ENCODE results near the gene GRIK5.

Gene GRIK5

GRCh38 chr19:42089191-42089750 is 19.3 kb upstream of the GRIK5 start:
- Histone ChIP-seq H3K27ac (no peak overlapping the region), H3K9me3 (ENCODE audit: severe bottlenecking) (no peaks in the 10 kb centered on the region), H3K27me3 (ENCODE audit: insufficient read depth, low read depth, severe bottlenecking) (no peaks in the 10 kb centered on the region), H3K4me3 (ENCODE audit: low read depth, low read length) (no peak overlapping the region), H3K36me3 (peaks cover 2% of the 10 kb centered on the region; the same call in 1 of the 2 replicates)
- TF ChIP-seq CTCF (IDR thresholded peaks at IDR 0.05; ENCODE audit: low read depth, low read length) = no peak
- no peak for DNase-seq

- DNase-seq = no peak
- no peak for TF ChIP-seq CTCF (IDR thresholded peaks at IDR 0.05; ENCODE audit: low read depth, low read length)
- Histone ChIP-seq H3K27me3 (ENCODE audit: insufficient read depth, low read depth, severe bottlenecking) (no peaks in the 10 kb centered on the region), H3K27ac (no peak overlapping the region), H3K4me3 (ENCODE audit: low read depth, low read length) (no peak overlapping the region), H3K9me3 (ENCODE audit: severe bottlenecking) (no peaks in the 10 kb centered on the region), H3K36me3 (peaks cover 6% of the 10 kb centered on the region)
Measured at GRCh38 chr19:42088471-42089190, 18.6 kb upstream of the GRIK5 start.

- no peak for TF ChIP-seq CTCF (IDR thresholded peaks at IDR 0.05; ENCODE audit: low read depth, low read length)
- H3K36me3 ChIP-seq = peaks cover 18% of the 10 kb centered on the region
- no peaks in the 10 kb centered on the region for H3K9me3 ChIP-seq (ENCODE audit: severe bottlenecking)
- H3K27me3 ChIP-seq (ENCODE audit: insufficient read depth, low read depth, severe bottlenecking) = no peaks in the 10 kb centered on the region
- no peak overlapping the region for H3K4me3 ChIP-seq (ENCODE audit: low read depth, low read length)
- DNase-seq = no peak
- no peak overlapping the region for H3K27ac ChIP-seq
Measured at GRCh38 chr19:42086770-42087550, 17.0 kb upstream of the GRIK5 start.

GRCh38 chr19:42086188-42086736 is 16.3 kb upstream of the GRIK5 start:
- no peak for DNase-seq
- no peak for TF ChIP-seq CTCF (IDR thresholded peaks at IDR 0.05; ENCODE audit: low read depth, low read length)

GRCh38 chr19:42083537-42083936 is 13.5 kb upstream of the GRIK5 start:
- TF ChIP-seq CTCF (IDR thresholded peaks at IDR 0.05; ENCODE audit: low read depth, low read length) = no peak
- Histone ChIP-seq H3K27ac (no peak overlapping the region), H3K4me3 (ENCODE audit: low read depth, low read length) (no peak overlapping the region), H3K9me3 (ENCODE audit: severe bottlenecking) (no peaks in the 10 kb centered on the region), H3K36me3 (peaks cover 52% of the 10 kb centered on the region), H3K27me3 (ENCODE audit: insufficient read depth, low read depth, severe bottlenecking) (no peaks in the 10 kb centered on the region)
- DNase-seq = no peak

More at GRCh38 chr19:42086188-42086736, 16.3 kb upstream of the GRIK5 start:
- H3K27ac ChIP-seq = no peak overlapping the region
- H3K36me3 ChIP-seq = peaks cover 25% of the 10 kb centered on the region
- H3K9me3 ChIP-seq (ENCODE audit: severe bottlenecking) = no peaks in the 10 kb centered on the region
- H3K4me3 ChIP-seq (ENCODE audit: low read depth, low read length) = no peak overlapping the region
- H3K27me3 ChIP-seq (ENCODE audit: insufficient read depth, low read depth, severe bottlenecking) = no peaks in the 10 kb centered on the region
